ENCODE measurements around the gene PNRC2.

Gene PNRC2

DNA sequence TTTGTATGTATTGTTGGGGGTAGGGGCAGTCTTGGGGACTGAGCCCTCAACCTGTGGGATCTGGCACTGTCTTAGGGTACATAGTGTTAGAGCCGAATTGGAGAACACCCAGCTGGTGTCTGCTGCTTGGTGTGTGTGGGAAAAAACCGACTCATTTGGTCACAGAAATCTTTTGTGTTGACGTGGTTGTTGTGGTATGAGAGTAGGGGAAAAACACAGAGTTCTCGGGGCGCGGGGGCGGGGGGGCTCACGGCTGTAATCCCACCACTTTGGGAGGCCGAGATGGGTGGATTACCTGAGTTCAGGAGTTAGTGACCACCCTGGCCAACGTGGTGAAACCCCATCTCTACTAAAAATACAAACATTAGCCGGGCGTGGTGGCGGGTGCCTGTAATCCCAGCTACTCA, 35.8 kb downstream of the PNRC2 start:
- TF ChIP-seq EZH2phosphoT487 (conservative IDR thresholded peaks at IDR 0.05; ENCODE audit: low read length): no peak
- TF ChIP-seq, protein P1, sequence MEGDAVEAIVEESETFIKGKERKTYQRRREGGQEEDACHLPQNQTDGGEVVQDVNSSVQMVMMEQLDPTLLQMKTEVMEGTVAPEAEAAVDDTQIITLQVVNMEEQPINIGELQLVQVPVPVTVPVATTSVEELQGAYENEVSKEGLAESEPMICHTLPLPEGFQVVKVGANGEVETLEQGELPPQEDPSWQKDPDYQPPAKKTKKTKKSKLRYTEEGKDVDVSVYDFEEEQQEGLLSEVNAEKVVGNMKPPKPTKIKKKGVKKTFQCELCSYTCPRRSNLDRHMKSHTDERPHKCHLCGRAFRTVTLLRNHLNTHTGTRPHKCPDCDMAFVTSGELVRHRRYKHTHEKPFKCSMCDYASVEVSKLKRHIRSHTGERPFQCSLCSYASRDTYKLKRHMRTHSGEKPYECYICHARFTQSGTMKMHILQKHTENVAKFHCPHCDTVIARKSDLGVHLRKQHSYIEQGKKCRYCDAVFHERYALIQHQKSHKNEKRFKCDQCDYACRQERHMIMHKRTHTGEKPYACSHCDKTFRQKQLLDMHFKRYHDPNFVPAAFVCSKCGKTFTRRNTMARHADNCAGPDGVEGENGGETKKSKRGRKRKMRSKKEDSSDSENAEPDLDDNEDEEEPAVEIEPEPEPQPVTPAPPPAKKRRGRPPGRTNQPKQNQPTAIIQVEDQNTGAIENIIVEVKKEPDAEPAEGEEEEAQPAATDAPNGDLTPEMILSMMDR (IDR thresholded peaks at IDR 0.05; ENCODE audit: insufficient read depth, low read length, poor library complexity, severe bottlenecking): no peak
- no peaks in the 10 kb centered on the region for H3K79me2 ChIP-seq (ENCODE audit: insufficient read depth, low read length)
- H3K4me3 ChIP-seq (ENCODE audit: insufficient read depth, low read length, poor library complexity, severe bottlenecking): no peak overlapping the region
- H3K9me3 ChIP-seq (ENCODE audit: insufficient read depth, low read length): no peaks in the 10 kb centered on the region
- no peaks in the 10 kb centered on the region for H3K36me3 ChIP-seq (ENCODE audit: low read length)
- no peaks in the 10 kb centered on the region for H3K9me2 ChIP-seq (replicated peaks; ENCODE audit: insufficient read depth, low read length)
- H2AFZ ChIP-seq (ENCODE audit: low read depth, low read length, severe bottlenecking): no peak overlapping the region
- H4K20me1 ChIP-seq (ENCODE audit: low read depth, low read length): no peaks in the 10 kb centered on the region
- H3F3A ChIP-seq (ENCODE audit: insufficient read depth): no peaks in the 10 kb centered on the region
- no peak overlapping the region for H3K4me2 ChIP-seq (ENCODE audit: low read depth, low read length, poor library complexity, severe bottlenecking)
- no peak overlapping the region for H3K9ac ChIP-seq (ENCODE audit: low read length)
- H3K27ac ChIP-seq (ENCODE audit: low read depth, low read length): no peak overlapping the region
- H3K27me3 ChIP-seq (ENCODE audit: low read length): no peaks in the 10 kb centered on the region

DNA sequence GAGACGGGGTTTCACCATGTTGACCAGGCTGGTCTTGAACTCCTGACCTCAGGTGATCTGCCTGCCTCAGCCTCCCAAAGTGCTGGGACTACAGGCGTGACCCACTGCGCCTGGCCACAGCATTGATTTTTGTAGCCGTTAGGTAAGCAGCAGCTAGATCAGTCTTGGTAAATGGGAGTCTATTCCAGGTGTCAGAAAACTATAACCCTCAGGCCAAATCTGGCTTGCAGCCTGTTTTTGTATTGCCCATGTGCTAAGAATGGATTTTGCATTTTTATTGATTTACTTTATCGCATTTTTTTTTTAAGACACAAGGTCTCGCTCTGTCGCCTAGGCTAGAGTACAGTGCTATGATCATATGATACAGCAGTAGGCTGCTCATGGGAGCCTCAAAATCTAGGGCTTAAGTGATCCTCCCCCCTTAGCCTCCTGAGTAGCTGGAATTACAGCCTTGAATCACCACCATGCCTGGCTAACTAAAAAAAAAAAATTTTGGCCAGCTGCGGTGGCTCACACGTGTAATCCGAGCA, 37.1 kb downstream of the PNRC2 start:
- H3K9ac ChIP-seq (ENCODE audit: low read length): no peak overlapping the region
- no peak for TF ChIP-seq EZH2phosphoT487 (conservative IDR thresholded peaks at IDR 0.05; ENCODE audit: low read length)
- TF ChIP-seq, protein P1 (IDR thresholded peaks at IDR 0.05; ENCODE audit: insufficient read depth, low read length, poor library complexity, severe bottlenecking): no peak
- H3K4me3 ChIP-seq (ENCODE audit: insufficient read depth, low read length, poor library complexity, severe bottlenecking): no peak overlapping the region

DNA sequence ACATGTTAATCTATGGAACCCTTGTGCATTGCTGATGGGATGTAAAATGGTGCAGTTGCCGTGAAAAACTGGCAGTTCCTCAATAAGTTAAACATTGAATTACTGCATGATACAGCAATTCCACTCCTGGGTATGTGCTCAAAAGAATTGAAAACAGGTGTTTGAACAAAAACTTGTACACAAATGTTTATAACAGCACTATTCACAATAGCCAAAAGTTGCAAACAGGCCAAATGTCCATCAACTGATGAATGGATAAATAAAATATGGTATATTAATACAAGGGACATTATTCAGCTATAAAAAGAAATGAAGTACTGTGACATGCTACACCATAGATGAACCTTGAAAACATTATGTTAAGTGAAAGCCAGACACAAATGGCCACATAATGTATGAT, 38.2 kb downstream of the PNRC2 start:
- Histone ChIP-seq H3K9ac (ENCODE audit: low read length) (no peak overlapping the region), H3F3A (ENCODE audit: insufficient read depth) (no peaks in the 10 kb centered on the region), H3K9me3 (ENCODE audit: insufficient read depth, low read length) (no peaks in the 10 kb centered on the region), H3K27me3 (ENCODE audit: low read length) (no peaks in the 10 kb centered on the region), H3K27ac (ENCODE audit: low read depth, low read length) (no peak overlapping the region), H4K20me1 (ENCODE audit: low read depth, low read length) (no peaks in the 10 kb centered on the region), H2AFZ (ENCODE audit: low read depth, low read length, severe bottlenecking) (no peak overlapping the region), H3K4me2 (ENCODE audit: low read depth, low read length, poor library complexity, severe bottlenecking) (no peak overlapping the region), H3K9me2 (replicated peaks; ENCODE audit: insufficient read depth, low read length) (no peaks in the 10 kb centered on the region), H3K4me3 (ENCODE audit: insufficient read depth, low read length, poor library complexity, severe bottlenecking) (no peak overlapping the region), H3K79me2 (ENCODE audit: insufficient read depth, low read length) (no peaks in the 10 kb centered on the region), H3K36me3 (ENCODE audit: low read length) (no peaks in the 10 kb centered on the region)
- TF ChIP-seq EZH2phosphoT487 (conservative IDR thresholded peaks at IDR 0.05; ENCODE audit: low read length): no peak
- TF ChIP-seq, protein P1 (IDR thresholded peaks at IDR 0.05; ENCODE audit: insufficient read depth, low read length, poor library complexity, severe bottlenecking): no peak

More for the DNA sequence above, 37.1 kb downstream of the PNRC2 start:
- H2AFZ ChIP-seq (ENCODE audit: low read depth, low read length, severe bottlenecking): no peak overlapping the region
- no peaks in the 10 kb centered on the region for H3K9me3 ChIP-seq (ENCODE audit: insufficient read depth, low read length)
- H4K20me1 ChIP-seq (ENCODE audit: low read depth, low read length): no peaks in the 10 kb centered on the region
- H3K79me2 ChIP-seq (ENCODE audit: insufficient read depth, low read length): no peaks in the 10 kb centered on the region
- H3K27ac ChIP-seq (ENCODE audit: low read depth, low read length): no peak overlapping the region
- no peaks in the 10 kb centered on the region for H3K9me2 ChIP-seq (replicated peaks; ENCODE audit: insufficient read depth, low read length)
- no peaks in the 10 kb centered on the region for H3F3A ChIP-seq (ENCODE audit: insufficient read depth)
- H3K36me3 ChIP-seq (ENCODE audit: low read length): no peaks in the 10 kb centered on the region
- H3K27me3 ChIP-seq (ENCODE audit: low read length): no peaks in the 10 kb centered on the region
- no peak overlapping the region for H3K4me2 ChIP-seq (ENCODE audit: low read depth, low read length, poor library complexity, severe bottlenecking)

All from SU-DHL-6 (cell line).